Measurements from ENCODE around the gene RPL29.

DNA sequence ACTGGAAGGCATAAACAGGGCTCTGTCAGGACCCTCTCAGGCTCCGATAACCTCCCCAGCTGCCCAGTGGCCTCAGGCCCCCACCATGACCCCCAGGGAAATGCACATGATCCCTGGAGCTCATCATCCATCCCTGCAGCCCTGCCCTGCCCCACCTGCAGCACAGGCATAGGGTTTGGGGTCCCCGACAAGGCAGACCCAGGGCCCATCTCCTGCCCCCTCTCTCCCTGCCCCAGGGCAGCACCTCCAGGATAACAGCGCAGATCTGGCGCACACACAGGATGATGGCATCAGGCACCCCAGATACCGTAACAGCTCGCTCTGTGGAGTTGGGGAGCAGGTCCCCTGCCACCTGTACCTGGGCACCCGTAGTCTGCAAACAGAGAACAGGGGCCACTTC is 36.0 kb downstream of the RPL29 start:
- TF ChIP-seq CTCF (IDR thresholded peaks at IDR 0.05) = no peak
- no peak for TF ChIP-seq POLR2AphosphoS5 (IDR thresholded peaks at IDR 0.05; ENCODE audit: insufficient read depth in 1 of 2, low read depth in 1 of 2)
- no peak for TF ChIP-seq POLR2A (IDR thresholded peaks at IDR 0.05)
